Thoracic aorta (tissue), 2 donors: ENCODE results near the gene MFAP3L. TPM values are rescaled to one million over a fixed set of nuclear protein-coding genes. Genes with fewer than 3 reads are reported as not detected.

Source experiments
- ATAC-seq: fragments of 150-250 bp; one replicate; pipeline ENCODE4 v1.8.0; 2017; ENCODE audit warnings: low read depth; ENCODE audit not compliant: insufficient number of reproducible peaks, low FRiP score
- DNase-seq: peaks from one replicate; pipeline ENCODE4 v3.0.0-alpha.2; 2020; ENCODE audit warnings: low spot score
- H3K27ac ChIP-seq, 2 donors: fragments of 200-600 bp; sonication (generic); 1 replicate in 1 of 2; 2 replicates in 1 of 2; pipeline ENCODE4 v1.5.1; 2016; ENCODE audit warnings: mild to moderate bottlenecking in 2 of 2, moderate library complexity in 2 of 2
- H3K27me3 ChIP-seq: fragments of 200-600 bp; sonication (generic); replicated peaks from 2 replicates; pipeline ENCODE4 v1.6.0; 2016; ENCODE audit warnings: mild to moderate bottlenecking; ENCODE audit not compliant: insufficient read depth
- H3K36me3 ChIP-seq: fragments of 200-600 bp; sonication (generic); one replicate; pipeline ENCODE4 v1.5.1; 2016
- H3K4me1 ChIP-seq, 2 donors: fragments of 200-600 bp; sonication (generic); 1 replicate in 1 of 2; 2 replicates in 1 of 2; pipeline versions ENCODE4 v1.5.1 to v1.6.0; 2016; ENCODE audit warnings: low read depth in 2 of 2, mild to moderate bottlenecking in 1 of 2; ENCODE audit not compliant: control insufficient read depth in 1 of 2
- H3K4me3 ChIP-seq: fragments of 200-600 bp; sonication (generic); 2 replicates; pipeline ENCODE4 v1.5.1; 2016; ENCODE audit warnings: mild to moderate bottlenecking
- H3K9me3 ChIP-seq: fragments of 200-600 bp; sonication (generic); 2 replicates; pipeline ENCODE4 v1.5.1; 2016
- CTCF ChIP-seq: fragments of 200-600 bp; sonication (generic); IDR thresholded peaks from one replicate; pipeline ENCODE4 v1.5.1; 2019; ENCODE audit warnings: antibody characterized with exemption
- total RNA-seq, 2 donors: library from RNA; depleted of rRNA; stranded (reverse); fragments of >200 nt; gene quantifications; one replicate each; pipeline versions ENCODE4 v1.1.0 to v1.2.3, GENCODE V29; 2016

The MFAP3L gene
- total RNA-seq, 2 donors from 2014 or later: 11.4 to 15.2 TPM

GRCh38 chr4:169988252-169988651 is 37.9 kb downstream of the MFAP3L start:
- no peaks in the 10 kb centered on the region for H3K36me3 ChIP-seq
- no peaks in the 10 kb centered on the region for H3K27me3 ChIP-seq
- no peaks in the 10 kb centered on the region for H3K9me3 ChIP-seq
- no peak overlapping the region for H3K4me3 ChIP-seq
- DNase-seq (no peak), ATAC-seq (no peak)
- peaks cover 0 to 15% of the 10 kb centered on the region in 2 donors for H3K4me1 ChIP-seq
- H3K27ac ChIP-seq: no peak overlapping the region
- no peak for TF ChIP-seq CTCF

- Histone ChIP-seq H3K9me3 (no peaks in the 10 kb centered on the region), H3K4me3 (no peak overlapping the region), H3K27me3 (no peaks in the 10 kb centered on the region), H3K36me3 (no peaks in the 10 kb centered on the region), H3K27ac (no peak overlapping the region), H3K4me1 (peaks cover 0 to 15% of the 10 kb centered on the region in 2 donors)
- DNase-seq: no peak
- no peak for ATAC-seq
- TF ChIP-seq CTCF: no peak
These were observed 38.6 kb downstream of the MFAP3L start for GRCh38 chr4:169987327-169988228.

GRCh38 chr4:169986369-169986768 is 39.8 kb downstream of the MFAP3L start:
- Histone ChIP-seq H3K27ac (no peak overlapping the region), H3K4me1 (peaks cover 0 to 15% of the 10 kb centered on the region in 2 donors), H3K4me3 (no peak overlapping the region), H3K9me3 (no peaks in the 10 kb centered on the region), H3K36me3 (no peaks in the 10 kb centered on the region), H3K27me3 (no peaks in the 10 kb centered on the region)
- no peak for TF ChIP-seq CTCF
- ATAC-seq (no peak), DNase-seq (no peak)

- Histone ChIP-seq H3K4me1 (peaks cover 0 to 15% of the 10 kb centered on the region in 2 donors), H3K4me3 (no peak overlapping the region), H3K27me3 (no peaks in the 10 kb centered on the region), H3K36me3 (no peaks in the 10 kb centered on the region), H3K9me3 (no peaks in the 10 kb centered on the region), H3K27ac (no peak overlapping the region)
- no peak for TF ChIP-seq CTCF
- no peak for ATAC-seq
- no peak for DNase-seq
These were observed 40.3 kb downstream of the MFAP3L start for GRCh38 chr4:169985881-169986280.

GRCh38 chr4:169984745-169985144 is 41.5 kb downstream of the MFAP3L start:
- DNase-seq (no peak), ATAC-seq (no peak)
- H3K36me3 ChIP-seq: no peaks in the 10 kb centered on the region
- H3K27ac ChIP-seq: no peak overlapping the region
- H3K27me3 ChIP-seq: no peaks in the 10 kb centered on the region
- H3K4me3 ChIP-seq: no peak overlapping the region
- H3K4me1 ChIP-seq: peaks cover 0 to 15% of the 10 kb centered on the region in 2 donors
- no peaks in the 10 kb centered on the region for H3K9me3 ChIP-seq
- no peak for TF ChIP-seq CTCF
